Cardiac muscle cell (in vitro differentiated cells and primary cell): ENCODE data around the gene TWIST2. TPM values are rescaled to one million over a fixed set of nuclear protein-coding genes. Genes with fewer than 3 reads are reported as not detected.

Experiments used
- DNase-seq, 2 donors: peaks; one replicate each; pipeline versions ENCODE4 v3.0.0 to v3.0.0-alpha.2; 2010 to 2017; ENCODE audit warnings: low read depth in 1 of 2, low spot score in 1 of 2
- H3K27ac ChIP-seq: fragments of 200-600 bp; sonication (generic); 2 replicates; pipeline ENCODE4 v1.5.1; 2016
- H3K27me3 ChIP-seq: fragments of 200-600 bp; sonication (generic); 2 replicates; pipeline ENCODE4 v1.6.0; 2016; ENCODE audit warnings: control low read depth
- H3K36me3 ChIP-seq: fragments of 200-600 bp; sonication (generic); 2 replicates; pipeline ENCODE4 v1.5.1; 2016; ENCODE audit warnings: control low read depth
- H3K4me1 ChIP-seq: fragments of 200-600 bp; sonication (generic); 2 replicates; pipeline ENCODE4 v1.8.1; 2017; ENCODE audit warnings: low read depth, mild to moderate bottlenecking, mixed run types
- H3K4me3 ChIP-seq: fragments of 200-600 bp; sonication (generic); 2 replicates; pipeline ENCODE4 v1.5.1; 2016; ENCODE audit warnings: mild to moderate bottlenecking
- H3K9me3 ChIP-seq: fragments of 200-600 bp; sonication (generic); 2 replicates; pipeline ENCODE4 v1.5.1; 2017; ENCODE audit warnings: low read depth, mild to moderate bottlenecking, control low read depth
- polyA plus RNA-seq: library from polyadenylated mRNA; unstranded; fragments of >200 nt; fragmentation: Nextera tagmentation; extraction: Ambion mirVana; gene quantifications from 2 replicates; pipeline ENCODE4 v1.2.1, GENCODE V29; 2016
- total RNA-seq: library from RNA; depleted of rRNA; stranded (reverse); fragments of >200 nt; gene quantifications from 2 replicates; pipeline ENCODE4 v1.2.3, GENCODE V29; 2016
- TF ChIP-seq, protein P1 (sequence below): IDR thresholded peaks from 2 replicates; pipeline ENCODE4 v1.5.1; 2012; ENCODE audit warnings: low read depth, mild to moderate bottlenecking, low read length

TWIST2 gene
- total and polyA plus RNA-seq, 2 experiments from 2014 or later, result not detected

- no peak for DNase-seq
- no peaks in the 10 kb centered on the region for H3K27me3 ChIP-seq
These were observed 73.4 kb downstream of the TWIST2 start for GRCh38 chr2:238921259-238921658.

DNA sequence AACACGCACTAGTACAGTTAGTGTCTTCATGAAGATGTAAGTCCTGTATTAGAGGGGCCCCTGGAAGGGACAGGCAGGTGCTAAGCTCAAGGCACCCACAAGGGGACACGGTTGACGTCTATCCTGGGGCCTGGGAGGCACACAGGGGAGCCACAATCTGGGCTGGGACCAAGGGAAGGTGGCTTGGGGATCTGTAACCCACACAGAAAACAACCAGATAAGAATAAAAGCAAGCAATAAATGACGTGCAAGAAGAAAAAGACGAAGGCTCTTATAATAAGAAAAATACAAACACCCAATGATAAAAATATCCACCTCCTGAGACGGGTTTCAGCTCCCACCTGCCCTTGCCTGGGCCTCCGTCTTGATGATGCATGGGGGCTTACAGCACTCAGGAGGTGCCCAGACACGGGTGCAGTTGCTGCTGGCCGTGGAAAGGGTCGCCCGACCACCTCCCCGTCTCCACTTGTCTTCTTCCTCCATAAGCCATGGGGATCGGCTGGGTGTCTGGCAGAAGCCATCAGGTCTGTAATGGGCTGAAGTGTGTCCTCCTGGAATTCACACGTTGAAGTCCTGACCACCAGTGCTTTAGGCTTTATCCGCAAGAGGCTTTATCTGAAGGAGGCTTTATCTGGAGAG is 73.9 kb downstream of the TWIST2 start:
- Histone ChIP-seq H3K27ac (no peak overlapping the region), H3K9me3 (no peaks in the 10 kb centered on the region), H3K36me3 (no peaks in the 10 kb centered on the region), H3K4me1 (no peaks in the 10 kb centered on the region), H3K4me3 (no peak overlapping the region), H3K27me3 (no peaks in the 10 kb centered on the region)
- no peak for DNase-seq
- TF ChIP-seq, protein P1, sequence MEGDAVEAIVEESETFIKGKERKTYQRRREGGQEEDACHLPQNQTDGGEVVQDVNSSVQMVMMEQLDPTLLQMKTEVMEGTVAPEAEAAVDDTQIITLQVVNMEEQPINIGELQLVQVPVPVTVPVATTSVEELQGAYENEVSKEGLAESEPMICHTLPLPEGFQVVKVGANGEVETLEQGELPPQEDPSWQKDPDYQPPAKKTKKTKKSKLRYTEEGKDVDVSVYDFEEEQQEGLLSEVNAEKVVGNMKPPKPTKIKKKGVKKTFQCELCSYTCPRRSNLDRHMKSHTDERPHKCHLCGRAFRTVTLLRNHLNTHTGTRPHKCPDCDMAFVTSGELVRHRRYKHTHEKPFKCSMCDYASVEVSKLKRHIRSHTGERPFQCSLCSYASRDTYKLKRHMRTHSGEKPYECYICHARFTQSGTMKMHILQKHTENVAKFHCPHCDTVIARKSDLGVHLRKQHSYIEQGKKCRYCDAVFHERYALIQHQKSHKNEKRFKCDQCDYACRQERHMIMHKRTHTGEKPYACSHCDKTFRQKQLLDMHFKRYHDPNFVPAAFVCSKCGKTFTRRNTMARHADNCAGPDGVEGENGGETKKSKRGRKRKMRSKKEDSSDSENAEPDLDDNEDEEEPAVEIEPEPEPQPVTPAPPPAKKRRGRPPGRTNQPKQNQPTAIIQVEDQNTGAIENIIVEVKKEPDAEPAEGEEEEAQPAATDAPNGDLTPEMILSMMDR, result no peak

More at GRCh38 chr2:238921259-238921658, 73.4 kb downstream of the TWIST2 start:
- no peaks in the 10 kb centered on the region for H3K36me3 ChIP-seq
- H3K9me3 ChIP-seq, result no peaks in the 10 kb centered on the region
- TF ChIP-seq, protein P1, result no peak
- H3K4me3 ChIP-seq, result no peak overlapping the region
- no peak overlapping the region for H3K27ac ChIP-seq
- no peaks in the 10 kb centered on the region for H3K4me1 ChIP-seq

DNA sequence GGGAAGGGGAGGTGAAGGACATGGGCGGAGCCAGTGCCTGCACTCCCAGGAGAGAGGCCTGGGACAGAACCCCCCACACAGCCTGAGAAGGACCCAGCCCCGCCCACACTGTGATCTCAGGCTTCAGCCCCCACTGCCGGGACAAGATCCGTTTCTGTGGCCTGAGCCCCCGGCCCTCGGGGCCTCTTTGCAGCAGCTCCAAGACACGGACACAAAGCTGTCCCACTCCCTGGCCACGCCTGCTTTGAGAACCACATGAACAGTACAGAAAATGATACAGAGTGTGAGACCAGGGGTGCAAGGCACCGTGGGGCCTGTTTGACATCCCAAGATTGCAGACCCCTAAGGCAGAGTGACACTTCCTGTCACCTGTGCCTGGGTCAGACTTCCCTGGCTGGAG is 74.5 kb downstream of the TWIST2 start:
- Histone ChIP-seq H3K27ac (no peak overlapping the region), H3K4me1 (no peaks in the 10 kb centered on the region), H3K9me3 (no peaks in the 10 kb centered on the region), H3K4me3 (no peak overlapping the region), H3K36me3 (no peaks in the 10 kb centered on the region), H3K27me3 (no peaks in the 10 kb centered on the region)
- DNase-seq, result no peak
- TF ChIP-seq, protein P1, result no peak

DNA sequence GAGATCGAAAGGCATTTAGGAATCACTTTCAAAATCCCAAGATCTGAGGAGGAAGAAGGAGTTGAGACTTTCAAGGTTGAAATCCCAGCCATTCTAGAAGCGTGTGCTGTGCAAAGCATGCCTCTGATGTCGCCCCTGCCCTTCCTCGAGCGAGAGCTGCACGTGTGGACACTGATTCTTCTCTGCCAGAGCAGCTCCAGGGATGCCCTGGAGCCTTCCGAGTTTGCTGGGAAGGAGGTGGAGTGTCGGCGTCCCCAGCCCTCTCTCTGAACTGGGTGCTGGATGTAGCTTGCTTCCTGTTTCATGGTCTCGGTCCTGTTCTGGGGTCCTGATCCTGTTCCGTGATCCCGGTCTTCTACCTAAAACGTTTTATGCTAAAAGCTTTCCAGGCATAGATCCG is 76.1 kb downstream of the TWIST2 start:
- H3K27ac ChIP-seq, result no peak overlapping the region
- H3K27me3 ChIP-seq, result no peaks in the 10 kb centered on the region
- H3K4me3 ChIP-seq, result no peak overlapping the region
- TF ChIP-seq, protein P1, result no peak
- H3K36me3 ChIP-seq, result no peaks in the 10 kb centered on the region
- H3K4me1 ChIP-seq, result no peaks in the 10 kb centered on the region
- no peaks in the 10 kb centered on the region for H3K9me3 ChIP-seq
- DNase-seq, result no peak

GRCh38 chr2:238924796-238925195 is 76.9 kb downstream of the TWIST2 start:
- H3K27ac ChIP-seq, result no peak overlapping the region
- no peaks in the 10 kb centered on the region for H3K27me3 ChIP-seq
- DNase-seq, result no peak
- H3K9me3 ChIP-seq, result no peaks in the 10 kb centered on the region
- TF ChIP-seq, protein P1, result no peak
- H3K36me3 ChIP-seq, result no peaks in the 10 kb centered on the region
- no peak overlapping the region for H3K4me3 ChIP-seq
- no peaks in the 10 kb centered on the region for H3K4me1 ChIP-seq
